ENCODE measurements around the gene KANK2.
A peak's percentile ranks its signal among the peaks of the same experiment; 100 is the strongest.
"Not testable (repeated sequence)": the region's sequence is repeated elsewhere in the genome, so short reads cannot be mapped to it uniquely, and the experiment has no call there.

KANK2 gene

DNA sequence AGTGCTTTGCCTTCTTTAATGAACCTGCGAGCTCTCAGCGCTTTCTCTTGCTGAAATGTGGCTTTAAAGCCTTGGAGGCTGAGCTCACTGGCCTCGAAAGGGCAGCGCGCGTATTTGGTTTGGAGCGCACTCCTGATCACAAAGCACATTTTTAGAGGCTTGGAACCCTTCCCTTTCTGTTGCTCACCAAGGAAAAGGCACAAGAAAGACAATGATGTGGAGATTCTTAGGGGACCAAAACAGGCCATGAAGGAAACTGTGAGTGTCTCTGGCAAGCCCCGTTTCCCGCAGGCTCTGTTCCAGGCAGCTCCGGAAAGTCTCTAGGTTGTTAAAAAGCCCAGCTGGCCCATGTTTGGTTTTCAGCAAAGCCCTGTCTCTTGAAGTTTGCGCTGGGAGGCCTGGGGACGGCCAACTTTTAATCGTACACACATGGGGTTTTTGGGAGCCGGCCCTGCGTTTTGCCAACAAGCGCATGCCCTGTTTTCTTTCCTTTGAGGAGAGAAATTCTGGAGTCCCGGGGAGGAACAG, 32.4 kb downstream of the KANK2 start:
- no peak for TF ChIP-seq ZNF274 (IDR thresholded peaks at IDR 0.05; ENCODE audit: low read depth, low read length)
- no peak overlapping the region for H3K4me3 ChIP-seq (ENCODE audit: low read length)

DNA sequence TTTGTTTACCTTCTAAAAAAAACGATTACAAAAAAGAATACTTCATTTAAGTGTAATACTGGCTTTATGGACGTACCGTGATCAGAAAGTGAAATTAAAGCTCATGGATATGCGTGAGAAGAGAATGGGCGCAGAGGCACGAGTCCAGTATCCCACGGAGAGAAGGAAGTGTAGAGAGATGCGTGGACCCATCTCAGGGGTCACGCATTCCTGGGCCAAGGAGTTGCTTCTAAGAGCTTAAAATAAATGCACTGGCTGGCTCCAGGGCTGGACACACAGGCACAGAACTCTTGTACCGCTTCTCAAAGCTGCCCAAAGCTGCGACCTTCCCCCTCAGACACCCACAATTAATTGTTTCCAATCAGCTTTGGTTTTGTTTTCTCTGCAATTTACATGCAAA, 33.0 kb downstream of the KANK2 start:
- TF ChIP-seq ZNF274 (IDR thresholded peaks at IDR 0.05; ENCODE audit: low read depth, low read length): no peak
- no peak overlapping the region for H3K4me3 ChIP-seq (ENCODE audit: low read length)

- H3K4me3 ChIP-seq (ENCODE audit: low read length): not testable (repeated sequence)
These were observed 36.9 kb downstream of the KANK2 start for GRCh38 chr19:11160440-11160768.

- no peak overlapping the region for H3K4me3 ChIP-seq (ENCODE audit: low read length)
- no peak for TF ChIP-seq ZNF274 (IDR thresholded peaks at IDR 0.05; ENCODE audit: low read depth, low read length)
These were observed 37.5 kb downstream of the KANK2 start for GRCh38 chr19:11159598-11160439.

GRCh38 chr19:11155373-11156120, 41.8 kb downstream of the KANK2 start, which contains the start of gene SPC24:
TSS of gene SPC24 (minus strand) at chr19:11155782. CDS start at chr19:11155776, 6 bp downstream.
- no peak for TF ChIP-seq ZNF274 (IDR thresholded peaks at IDR 0.05; ENCODE audit: low read depth, low read length)
- peak within 1 kb of the TSS; percentile 76 for H3K4me3 ChIP-seq (ENCODE audit: low read length)

- TF ChIP-seq ZNF274 (IDR thresholded peaks at IDR 0.05; ENCODE audit: low read depth, low read length): no peak
- peak overlapping the region; percentile 76 for H3K4me3 ChIP-seq (ENCODE audit: low read length)
These were observed 42.7 kb downstream of the KANK2 start for GRCh38 chr19:11154683-11155047.

DNA sequence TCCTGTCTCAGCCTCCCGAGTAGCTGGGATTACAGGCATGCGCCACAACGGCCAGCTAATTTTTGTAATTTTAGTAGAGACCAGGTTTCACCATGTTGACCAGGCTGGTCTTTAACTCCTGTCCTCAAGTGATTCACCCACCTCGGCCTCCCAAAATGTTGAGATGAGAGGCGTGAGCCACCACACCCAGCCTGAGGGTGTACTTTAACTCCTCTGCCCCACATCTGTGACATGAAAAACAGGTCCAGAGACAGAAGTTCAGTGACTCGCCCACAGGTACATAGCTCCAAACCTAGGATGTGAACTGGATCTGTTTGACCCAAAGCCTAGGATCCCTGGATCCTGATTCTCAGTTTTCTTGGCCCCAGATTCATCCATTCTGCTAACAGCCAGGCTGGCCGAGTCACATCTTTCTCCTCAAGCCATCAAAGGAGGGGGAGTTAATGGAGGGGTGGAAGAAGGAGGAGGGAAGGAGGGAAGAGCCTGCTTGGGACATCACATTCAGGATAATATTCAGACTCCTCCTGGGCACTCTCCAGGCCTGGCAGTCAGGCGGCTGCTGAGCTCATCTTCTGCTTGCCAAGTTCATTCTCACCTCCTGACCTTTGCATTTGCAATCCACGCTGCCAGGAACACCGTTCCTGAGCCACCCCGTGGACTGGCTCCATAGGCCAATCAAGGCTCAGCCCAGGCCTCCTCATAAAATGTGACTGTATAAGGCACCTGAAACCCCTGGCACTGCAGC, 44.9 kb downstream of the KANK2 start:
- TF ChIP-seq ZNF274 (IDR thresholded peaks at IDR 0.05; ENCODE audit: low read depth, low read length): no peak
- H3K4me3 ChIP-seq (ENCODE audit: low read length): no peak overlapping the region

- TF ChIP-seq ZNF274 (IDR thresholded peaks at IDR 0.05; ENCODE audit: low read depth, low read length): no peak
- no peak overlapping the region for H3K4me3 ChIP-seq (ENCODE audit: low read length)
These were observed 46.2 kb downstream of the KANK2 start for GRCh38 chr19:11151181-11151580.

DNA sequence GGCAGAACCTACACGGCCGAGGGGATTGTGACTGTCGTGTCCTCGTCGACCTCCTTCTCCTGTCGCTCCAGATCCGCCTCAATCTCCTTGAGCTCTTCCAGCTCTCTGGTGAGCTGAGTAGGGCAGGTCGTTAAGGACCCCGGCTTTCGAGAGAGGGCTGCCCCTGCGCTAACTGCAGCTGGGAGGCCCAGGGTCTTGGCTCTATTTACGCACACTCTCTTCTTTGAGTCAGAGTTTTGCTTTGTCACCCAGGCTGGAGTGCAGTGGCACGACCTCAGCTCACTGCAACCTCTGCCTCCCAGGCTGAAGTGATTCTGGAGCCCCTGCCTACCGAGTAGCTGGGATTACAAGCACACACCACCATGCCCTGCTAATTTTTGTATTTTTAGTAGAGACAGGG, 49.3 kb downstream of the KANK2 start:
- no peak for TF ChIP-seq ZNF274 (IDR thresholded peaks at IDR 0.05; ENCODE audit: low read depth, low read length)
- no peak overlapping the region for H3K4me3 ChIP-seq (ENCODE audit: low read length)

DNA sequence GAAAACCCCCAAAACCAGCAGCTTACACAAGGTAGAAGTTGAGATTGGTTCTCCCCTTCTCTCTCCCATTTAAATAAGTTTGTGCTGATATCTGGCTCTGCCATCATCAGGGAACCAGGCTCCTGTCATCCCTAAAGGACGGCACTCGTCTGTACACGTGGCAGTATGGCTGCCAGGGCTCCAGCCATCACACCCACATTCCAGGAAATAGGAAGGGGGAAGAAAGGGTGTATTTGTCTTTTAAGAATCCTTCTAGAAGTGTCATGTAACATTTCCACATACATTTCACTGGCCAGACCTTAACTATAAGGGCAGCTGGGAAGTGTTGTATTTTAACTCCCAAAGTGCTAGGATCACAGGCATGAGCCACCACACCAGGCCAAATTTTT, 51.8 kb downstream of the KANK2 start:
- no peak overlapping the region for H3K4me3 ChIP-seq (ENCODE audit: low read length)
- TF ChIP-seq ZNF274 (IDR thresholded peaks at IDR 0.05; ENCODE audit: low read depth, low read length): no peak

- no peak overlapping the region for H3K4me3 ChIP-seq (ENCODE audit: low read length)
- no peak for TF ChIP-seq ZNF274 (IDR thresholded peaks at IDR 0.05; ENCODE audit: low read depth, low read length)
These were observed 54.7 kb downstream of the KANK2 start for GRCh38 chr19:11142528-11143171.

DNA sequence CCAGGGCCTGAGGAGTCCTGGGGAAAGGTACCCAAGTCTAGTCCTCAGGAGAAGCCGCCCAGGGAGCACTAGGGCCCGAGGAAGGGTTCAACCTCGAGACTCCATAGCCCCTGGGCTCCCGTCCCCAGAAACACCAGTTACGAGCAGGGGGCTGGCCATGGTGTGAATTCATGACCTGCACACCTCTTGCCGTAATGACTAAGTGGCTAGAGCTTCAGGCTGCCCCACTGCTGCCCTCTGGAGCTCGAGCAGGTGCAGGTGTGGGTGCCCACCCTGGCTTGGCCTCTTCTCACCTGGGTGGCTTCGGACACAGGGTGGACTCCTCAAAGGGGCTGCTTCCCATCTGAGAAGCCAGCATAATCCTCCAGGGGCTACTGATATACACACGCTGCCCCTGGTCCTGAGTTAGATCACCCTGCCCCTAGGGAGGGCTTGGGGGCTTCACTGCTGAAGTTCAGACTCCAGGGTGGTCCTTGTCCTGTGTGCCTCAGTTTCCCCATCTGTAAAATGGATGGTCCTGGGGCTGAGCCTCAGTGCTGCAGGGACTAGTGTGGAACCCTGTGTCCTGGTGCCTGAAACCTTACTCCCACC, 55.3 kb downstream of the KANK2 start:
- no peak for TF ChIP-seq ZNF274 (IDR thresholded peaks at IDR 0.05; ENCODE audit: low read depth, low read length)
- H3K4me3 ChIP-seq (ENCODE audit: low read length): no peak overlapping the region

- TF ChIP-seq ZNF274 (IDR thresholded peaks at IDR 0.05; ENCODE audit: low read depth, low read length): no peak
- H3K4me3 ChIP-seq (ENCODE audit: low read length): no peak overlapping the region
These were observed 56.4 kb downstream of the KANK2 start for GRCh38 chr19:11140896-11141295.

DNA sequence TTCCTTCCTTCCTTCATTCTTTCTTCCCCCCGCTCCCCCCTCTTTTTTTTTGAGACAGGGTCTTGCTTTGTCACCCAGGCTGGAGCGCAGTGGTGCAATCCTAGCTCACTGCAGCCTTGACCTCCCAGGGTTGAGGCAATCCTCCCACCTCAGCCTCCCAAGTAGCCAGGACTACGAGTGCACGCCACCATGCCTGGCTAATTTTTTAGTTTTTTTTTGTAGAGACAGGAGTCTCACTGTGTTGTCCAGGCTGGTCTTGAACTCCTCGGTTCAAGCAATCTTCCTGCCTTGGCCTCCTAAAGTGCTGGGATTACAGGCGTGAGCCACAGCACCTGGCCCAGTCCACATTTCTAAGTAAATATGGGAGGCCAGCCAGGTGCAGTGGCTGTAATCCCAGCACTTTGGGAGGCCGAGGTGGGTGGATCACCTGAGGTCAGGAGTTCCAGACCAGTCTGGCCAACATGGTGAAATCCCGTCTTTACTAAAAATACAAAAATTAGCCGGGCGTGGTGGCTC, 57.3 kb downstream of the KANK2 start:
- H3K4me3 ChIP-seq (ENCODE audit: low read length): not testable (repeated sequence)

Data from GM08714 (cell line).